Measurements from ENCODE around the gene CFAP53.
"Not testable (repeated sequence)": the region's sequence is repeated elsewhere in the genome, so short reads cannot be mapped to it uniquely, and the experiment has no call there.

Gene CFAP53

DNA sequence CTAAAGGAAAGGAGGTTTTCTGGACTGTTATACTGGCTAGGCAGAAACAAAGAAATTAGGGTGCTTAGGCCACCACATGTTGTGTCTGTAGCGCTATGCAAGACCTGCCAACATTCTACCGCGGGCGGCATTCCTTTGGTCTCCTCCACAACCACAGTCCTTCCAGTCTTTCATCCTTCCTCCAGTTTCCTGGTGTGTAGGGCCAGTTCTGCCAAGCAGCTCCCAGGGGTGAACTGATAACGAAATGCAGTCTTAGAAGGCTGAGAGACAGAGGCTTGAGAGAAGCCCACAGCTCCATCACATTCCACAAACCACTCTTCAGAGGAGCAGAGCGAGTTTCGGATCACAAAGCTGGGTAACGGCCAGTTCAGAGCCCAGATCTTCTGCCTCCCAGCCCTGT lies 40.6 kb upstream of the CFAP53 start:
- Histone ChIP-seq H3K4me3 (ENCODE audit: low read depth, low read length) (peak overlapping the region; percentile 73), H3K9me3 (ENCODE audit: control insufficient read depth, insufficient read depth, low read depth, low read length) (no peaks in the 10 kb centered on the region), H3K9ac (ENCODE audit: low read length) (no peak overlapping the region), H3K27me3 (ENCODE audit: control insufficient read depth, insufficient read depth, low read length) (peaks cover 20% of the 10 kb centered on the region), H3K4me1 (ENCODE audit: control insufficient read depth, insufficient read depth, low read length) (peaks cover 3% of the 10 kb centered on the region), H3K36me3 (ENCODE audit: control insufficient read depth, insufficient read depth, low read length) (no peaks in the 10 kb centered on the region), H3K27ac (ENCODE audit: low read depth, low read length) (no peak overlapping the region)

DNA sequence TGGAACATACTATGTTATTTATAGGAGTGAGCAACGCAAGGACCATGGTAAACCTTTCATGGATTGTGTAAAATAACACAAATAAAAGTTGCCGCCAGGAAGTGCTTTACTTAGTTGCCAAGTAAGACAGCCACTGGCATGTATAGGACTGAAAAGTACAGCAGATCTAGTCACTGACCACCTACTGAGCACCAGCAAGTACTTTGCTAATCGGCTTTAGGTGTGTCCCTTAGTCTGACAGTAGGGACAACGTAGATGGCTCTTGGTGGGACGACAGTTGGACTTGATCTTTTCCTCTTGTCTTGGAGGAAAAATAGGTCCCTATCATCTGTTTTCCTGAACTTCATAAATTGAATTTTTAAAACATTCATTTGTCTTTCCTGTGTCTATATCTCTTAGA lies 34.8 kb upstream of the CFAP53 start:
- Histone ChIP-seq H3K9me3 (ENCODE audit: control insufficient read depth, insufficient read depth, low read depth, low read length) (no peaks in the 10 kb centered on the region), H3K27me3 (ENCODE audit: control insufficient read depth, insufficient read depth, low read length) (peaks cover 2% of the 10 kb centered on the region), H3K9ac (ENCODE audit: low read length) (no peak overlapping the region), H3K27ac (ENCODE audit: low read depth, low read length) (no peak overlapping the region), H3K36me3 (ENCODE audit: control insufficient read depth, insufficient read depth, low read length) (no peaks in the 10 kb centered on the region), H3K4me3 (ENCODE audit: low read depth, low read length) (no peak overlapping the region), H3K4me1 (ENCODE audit: control insufficient read depth, insufficient read depth, low read length) (no peaks in the 10 kb centered on the region; the same call in 1 of the 2 replicates)

DNA sequence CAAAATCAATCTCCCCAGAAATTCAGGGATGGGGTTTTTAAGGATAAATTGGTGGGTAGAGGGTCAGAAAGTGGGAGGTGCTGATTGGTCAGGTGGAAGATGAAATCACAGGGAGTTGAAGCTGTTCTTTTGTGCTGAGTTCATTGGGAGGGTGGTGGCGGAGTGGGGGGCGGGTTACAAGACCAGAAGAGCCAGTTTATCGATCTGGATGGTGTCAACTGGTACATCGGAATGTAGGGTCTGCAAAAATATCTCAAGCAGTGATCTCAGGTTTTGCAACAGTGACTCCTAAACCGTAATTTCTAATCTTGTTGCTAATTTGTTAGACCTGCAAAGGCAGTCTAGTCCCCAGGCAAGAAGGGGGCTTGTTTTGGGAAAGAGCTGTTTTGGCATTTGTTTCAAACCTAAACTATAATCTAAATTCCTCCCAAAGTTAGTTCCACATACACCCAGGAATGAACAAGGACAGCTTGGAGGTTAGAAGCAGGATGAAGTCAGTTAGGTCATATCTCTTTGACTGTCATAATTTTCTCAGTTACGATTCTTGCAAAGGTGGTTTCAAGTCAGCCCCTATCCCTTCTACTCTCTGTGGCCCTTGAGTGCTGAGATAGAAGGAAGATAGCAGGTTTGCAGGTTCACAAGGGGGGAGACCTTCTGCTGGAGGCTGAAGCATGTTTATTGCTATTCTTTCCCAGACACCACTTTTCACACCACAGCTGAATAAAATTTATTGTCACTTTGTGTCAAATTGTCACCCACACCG lies 33.5 kb upstream of the CFAP53 start:
- H3K4me3 ChIP-seq (ENCODE audit: low read depth, low read length) = no peak overlapping the region
- no peaks in the 10 kb centered on the region for H3K9me3 ChIP-seq (ENCODE audit: control insufficient read depth, insufficient read depth, low read depth, low read length)
- H3K36me3 ChIP-seq (ENCODE audit: control insufficient read depth, insufficient read depth, low read length) = no peaks in the 10 kb centered on the region
- no peak overlapping the region for H3K27ac ChIP-seq (ENCODE audit: low read depth, low read length)
- H3K4me1 ChIP-seq (ENCODE audit: control insufficient read depth, insufficient read depth, low read length) = no peaks in the 10 kb centered on the region; the same call in 1 of the 2 replicates
- no peak overlapping the region for H3K9ac ChIP-seq (ENCODE audit: low read length)
- H3K27me3 ChIP-seq (ENCODE audit: control insufficient read depth, insufficient read depth, low read length) = peaks cover 2% of the 10 kb centered on the region

DNA sequence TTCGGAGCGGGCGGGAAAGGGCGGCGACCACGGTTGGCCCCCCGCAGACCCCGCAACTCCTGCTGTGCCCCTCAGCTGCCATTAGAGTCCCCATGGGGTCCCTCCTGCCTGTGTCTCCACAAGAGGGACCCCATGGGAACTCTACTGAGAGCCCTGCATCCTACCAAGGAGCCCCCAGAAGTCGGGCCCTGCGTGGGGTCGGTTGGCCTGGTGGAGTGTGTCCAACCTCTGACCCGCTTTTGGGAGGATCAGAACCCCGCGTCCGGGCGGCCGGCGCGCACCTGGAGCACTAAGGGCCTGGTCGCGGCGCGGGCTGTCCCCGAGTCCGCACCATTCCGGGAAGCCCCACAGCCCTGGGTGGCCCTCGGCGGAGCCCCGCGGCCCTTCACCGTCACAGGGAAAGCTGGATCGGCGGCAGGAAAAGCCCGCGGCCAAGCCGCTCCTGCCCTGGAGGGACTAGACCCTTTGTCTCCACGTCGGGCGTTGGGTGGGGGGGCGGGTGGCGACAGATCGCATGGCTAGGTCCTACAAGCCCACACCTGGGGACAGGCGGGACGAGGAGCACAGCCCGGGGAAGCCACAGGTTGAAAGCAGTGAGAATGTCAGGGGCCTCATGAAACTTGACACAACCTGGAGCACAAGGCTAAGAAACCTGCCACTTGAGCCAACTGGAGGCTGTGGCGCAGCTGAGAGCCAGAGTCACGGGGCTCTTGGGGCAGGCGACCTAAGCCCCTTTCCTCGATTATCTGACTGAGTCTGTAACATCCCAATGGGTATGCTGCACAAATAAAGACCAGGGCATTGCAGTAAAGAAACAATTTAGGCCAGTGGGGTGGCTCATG lies 32.4 kb upstream of the CFAP53 start:
- H3K9ac ChIP-seq (ENCODE audit: low read length) = no peak overlapping the region
- H3K27ac ChIP-seq (ENCODE audit: low read depth, low read length) = no peak overlapping the region
- peak overlapping the region; percentile 65; the same call in 1 of the 2 replicates for H3K4me3 ChIP-seq (ENCODE audit: low read depth, low read length)
- no peaks in the 10 kb centered on the region; the same call in 1 of the 2 replicates for H3K4me1 ChIP-seq (ENCODE audit: control insufficient read depth, insufficient read depth, low read length)
- H3K9me3 ChIP-seq (ENCODE audit: control insufficient read depth, insufficient read depth, low read depth, low read length) = no peaks in the 10 kb centered on the region
- no peaks in the 10 kb centered on the region for H3K36me3 ChIP-seq (ENCODE audit: control insufficient read depth, insufficient read depth, low read length)
- H3K27me3 ChIP-seq (ENCODE audit: control insufficient read depth, insufficient read depth, low read length) = peaks cover 2% of the 10 kb centered on the region

DNA sequence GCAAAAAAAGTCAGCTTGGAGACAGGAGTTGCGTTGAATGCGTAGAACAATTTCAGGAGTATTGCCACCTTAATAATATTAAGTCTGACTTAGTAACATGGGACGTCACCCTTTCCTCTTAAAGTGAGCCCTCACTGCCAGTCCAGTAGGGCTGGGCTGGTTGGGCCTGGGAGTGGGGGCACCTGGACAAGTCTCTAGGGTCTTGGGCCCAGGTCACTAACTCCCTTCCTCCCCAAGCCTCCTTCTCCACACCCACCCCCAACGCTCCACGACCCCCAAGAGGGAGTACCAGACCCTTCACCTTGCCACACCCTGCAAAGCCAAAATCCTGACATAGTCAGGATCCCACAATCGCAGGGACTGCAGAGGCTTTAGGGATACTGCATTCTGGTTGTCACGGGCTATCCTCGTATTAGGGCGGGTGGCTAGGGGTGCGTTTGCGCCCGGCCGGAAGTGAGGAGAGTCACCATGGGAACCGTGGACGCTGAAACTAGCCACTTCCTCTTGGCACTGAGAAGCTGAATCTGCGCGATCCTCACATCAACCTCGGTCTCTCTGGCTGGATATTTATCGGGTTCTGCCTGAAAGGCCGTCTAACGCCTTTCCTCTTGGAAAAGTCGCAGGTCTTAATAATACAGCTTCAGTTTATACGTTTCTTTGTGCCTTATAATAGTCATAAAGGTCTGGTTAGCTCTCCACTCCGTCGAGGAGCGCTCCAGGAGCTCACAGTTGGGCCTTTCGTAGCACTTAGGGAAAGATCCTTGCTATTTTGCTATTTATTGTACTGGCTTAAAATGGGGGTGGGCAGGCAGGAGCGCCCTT lies 31.5 kb upstream of the CFAP53 start:
- Histone ChIP-seq H3K27me3 (ENCODE audit: control insufficient read depth, insufficient read depth, low read length) (peaks cover 2% of the 10 kb centered on the region), H3K27ac (ENCODE audit: low read depth, low read length) (no peak overlapping the region), H3K4me1 (ENCODE audit: control insufficient read depth, insufficient read depth, low read length) (no peaks in the 10 kb centered on the region; the same call in 1 of the 2 replicates), H3K9me3 (ENCODE audit: control insufficient read depth, insufficient read depth, low read depth, low read length) (no peaks in the 10 kb centered on the region), H3K36me3 (ENCODE audit: control insufficient read depth, insufficient read depth, low read length) (no peaks in the 10 kb centered on the region), H3K9ac (ENCODE audit: low read length) (no peak overlapping the region), H3K4me3 (ENCODE audit: low read depth, low read length) (peak overlapping the region; percentile 65)

DNA sequence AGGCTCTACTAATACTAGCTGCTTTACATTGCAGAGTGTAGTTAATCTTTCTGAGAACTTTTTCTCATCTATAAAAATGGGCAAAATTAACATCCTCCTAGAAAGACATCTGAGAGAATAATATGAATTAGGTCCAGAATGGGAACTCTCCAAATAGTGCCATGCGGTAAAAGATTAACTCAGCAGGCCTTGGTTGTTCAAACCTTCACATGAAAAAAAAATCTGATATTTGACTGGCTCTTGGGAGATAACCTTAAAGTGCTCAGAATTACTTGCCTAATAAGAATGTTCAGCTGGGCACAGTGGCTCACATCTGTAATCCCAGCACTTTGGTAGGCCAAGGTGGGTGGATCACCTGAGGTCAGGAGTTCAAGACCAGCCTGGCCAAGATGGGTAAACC lies 26.7 kb upstream of the CFAP53 start:
- Histone ChIP-seq H3K4me3 (ENCODE audit: low read depth, low read length) (no peak overlapping the region), H3K9me3 (ENCODE audit: control insufficient read depth, insufficient read depth, low read depth, low read length) (no peaks in the 10 kb centered on the region), H3K9ac (ENCODE audit: low read length) (no peak overlapping the region), H3K36me3 (ENCODE audit: control insufficient read depth, insufficient read depth, low read length) (no peaks in the 10 kb centered on the region), H3K27ac (ENCODE audit: low read depth, low read length) (no peak overlapping the region), H3K4me1 (ENCODE audit: control insufficient read depth, insufficient read depth, low read length) (no peaks in the 10 kb centered on the region), H3K27me3 (ENCODE audit: control insufficient read depth, insufficient read depth, low read length) (no peaks in the 10 kb centered on the region)

DNA sequence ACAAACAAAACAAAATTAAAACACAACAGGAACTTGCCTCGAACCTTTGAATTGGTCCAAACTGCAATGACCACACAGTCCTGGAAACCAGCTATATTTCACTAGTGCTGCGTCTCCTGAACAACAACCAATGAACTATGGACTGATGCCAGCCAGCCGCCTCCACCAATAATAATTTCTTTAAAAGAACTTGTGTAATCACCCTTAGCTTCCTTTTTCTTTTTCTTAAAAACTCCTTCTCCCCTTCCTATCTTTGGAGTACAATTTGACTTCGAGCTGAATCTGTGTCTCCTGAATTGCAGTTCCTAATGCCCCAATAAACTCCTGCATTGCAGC lies 22.8 kb upstream of the CFAP53 start:
- Histone ChIP-seq H3K9ac (ENCODE audit: low read length) (no peak overlapping the region), H3K36me3 (ENCODE audit: control insufficient read depth, insufficient read depth, low read length) (peaks cover 18% of the 10 kb centered on the region), H3K4me3 (ENCODE audit: low read depth, low read length) (no peak overlapping the region), H3K9me3 (ENCODE audit: control insufficient read depth, insufficient read depth, low read depth, low read length) (no peaks in the 10 kb centered on the region), H3K4me1 (ENCODE audit: control insufficient read depth, insufficient read depth, low read length) (peaks cover 4% of the 10 kb centered on the region; the same call in 1 of the 2 replicates), H3K27me3 (ENCODE audit: control insufficient read depth, insufficient read depth, low read length) (no peaks in the 10 kb centered on the region), H3K27ac (ENCODE audit: low read depth, low read length) (no peak overlapping the region)

DNA sequence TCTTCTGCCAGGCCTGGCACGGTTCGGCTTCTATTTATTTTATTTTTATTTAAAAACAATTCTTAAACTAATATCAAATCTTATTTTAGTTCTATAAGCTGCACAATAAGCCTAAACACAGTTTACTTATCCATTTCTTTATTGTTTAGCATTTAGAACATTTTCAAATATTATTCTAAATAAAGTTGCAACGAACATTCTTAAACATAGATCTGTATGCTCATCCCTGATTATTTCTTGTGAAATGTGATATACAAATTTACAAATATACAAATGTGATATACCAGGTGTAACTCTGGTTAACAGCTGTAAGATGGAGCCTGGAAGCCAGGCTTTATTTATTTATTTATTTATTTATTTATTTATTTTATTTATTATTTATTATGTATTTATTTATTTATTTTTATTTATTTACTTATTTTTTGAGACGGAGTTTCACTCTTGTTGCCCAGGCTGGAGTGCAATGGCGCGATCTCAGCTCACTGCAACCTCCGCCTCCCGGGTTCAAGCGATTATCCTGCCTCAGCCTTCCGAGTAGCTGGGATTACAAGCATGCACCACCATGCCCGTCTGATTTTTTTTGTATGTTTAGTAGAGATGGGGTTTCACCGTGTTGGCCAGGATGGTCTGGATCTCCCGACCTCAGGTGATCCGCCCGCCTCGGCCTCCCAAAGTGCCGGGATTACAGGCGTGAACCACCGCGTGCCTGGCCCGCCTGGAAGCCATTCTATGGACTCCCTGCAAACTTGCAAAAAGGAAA lies 22.2 kb upstream of the CFAP53 start:
- Histone ChIP-seq H3K4me3 (ENCODE audit: low read depth, low read length) (peak overlapping the region; percentile 89), H3K36me3 (ENCODE audit: control insufficient read depth, insufficient read depth, low read length) (peaks cover 23% of the 10 kb centered on the region)
- H3K9me3 ChIP-seq (ENCODE audit: control insufficient read depth, insufficient read depth, low read depth, low read length); H3K9ac ChIP-seq (ENCODE audit: low read length); H3K27ac ChIP-seq (ENCODE audit: low read depth, low read length); H3K4me1 ChIP-seq (ENCODE audit: control insufficient read depth, insufficient read depth, low read length); H3K27me3 ChIP-seq (ENCODE audit: control insufficient read depth, insufficient read depth, low read length): not testable (repeated sequence)

DNA sequence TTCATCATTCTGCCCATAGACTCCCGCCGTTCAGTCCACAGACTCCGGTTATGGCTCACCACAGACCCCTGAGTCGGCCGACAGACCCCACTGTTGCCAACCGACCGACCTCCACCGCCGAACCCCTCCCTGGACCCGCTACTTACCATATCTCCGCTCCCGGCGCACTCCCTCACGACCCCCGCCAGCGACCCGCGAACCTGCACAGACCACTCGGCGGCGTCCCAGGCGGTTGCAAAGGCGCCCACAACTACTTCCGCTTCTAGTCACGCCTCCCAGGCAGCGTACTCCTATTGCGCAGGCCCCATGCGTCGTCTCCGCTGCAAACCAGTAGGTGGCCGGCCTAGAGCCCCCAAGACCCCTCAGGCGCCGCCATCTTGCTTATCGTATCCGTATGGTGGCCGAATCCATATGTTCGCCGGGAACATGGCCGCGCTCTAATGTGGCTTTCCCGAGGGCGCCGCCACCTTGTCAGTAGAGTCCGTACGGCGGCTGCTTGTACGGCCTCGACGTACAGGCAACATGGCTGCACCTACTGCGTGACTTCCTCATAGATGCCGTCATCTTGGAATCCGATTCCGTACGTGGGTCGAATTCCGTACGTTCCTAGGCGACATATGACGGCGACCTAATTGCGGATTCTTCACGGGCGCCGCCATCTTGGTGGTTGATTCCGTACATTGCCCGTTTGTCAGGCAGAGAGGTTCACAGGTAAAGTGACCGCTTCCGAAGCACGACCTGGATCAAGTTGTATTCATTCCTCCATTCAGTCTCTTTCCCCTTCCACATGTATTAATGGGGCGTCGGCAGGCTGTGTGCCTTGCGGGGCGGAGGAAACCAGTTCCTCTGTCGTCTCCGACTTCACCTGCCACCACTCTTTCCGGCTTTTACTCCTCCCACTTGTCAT lies 21.4 kb upstream of the CFAP53 start, which contains the start of gene CXXC1:
TSS of gene CXXC1 (minus strand) at position 252 of the 907 bp plus-strand sequence. CDS start at position 149, 103 bp downstream.
- no peaks in the 10 kb centered on the region for H3K9me3 ChIP-seq (ENCODE audit: control insufficient read depth, insufficient read depth, low read depth, low read length)
- H3K9ac ChIP-seq (ENCODE audit: low read length) = peak within 1 kb of the TSS; percentile 66
- peaks cover 31% of the 10 kb centered on the region for H3K36me3 ChIP-seq (ENCODE audit: control insufficient read depth, insufficient read depth, low read length)
- H3K4me1 ChIP-seq (ENCODE audit: control insufficient read depth, insufficient read depth, low read length) = peaks cover 4% of the 10 kb centered on the region; the same call in 1 of the 2 replicates
- no peak within 1 kb of the TSS for H3K27ac ChIP-seq (ENCODE audit: low read depth, low read length)
- peak within 1 kb of the TSS; percentile 89 for H3K4me3 ChIP-seq (ENCODE audit: low read depth, low read length)
- no peaks in the 10 kb centered on the region for H3K27me3 ChIP-seq (ENCODE audit: control insufficient read depth, insufficient read depth, low read length)
